Activated naive CD8-positive, alpha-beta T cell treated with anti-CD3 and anti-CD28 coated beads, Interleukin-2, amount 50 U/mL, for 16 hours (primary cell): ENCODE measurements around the gene COL25A1.
"Not testable (repeated sequence)": the region's sequence is repeated elsewhere in the genome, so short reads cannot be mapped to it uniquely, and the experiment has no call there.

Experiments used
- DNase-seq: peaks from one replicate; pipeline ENCODE4 v3.0.0-alpha.2; 2020; ENCODE audit warnings: low read depth, low spot score

Gene COL25A1

GRCh38 chr4:109169170-109169569 lies 133.3 kb downstream of the COL25A1 start:
- no peak for DNase-seq

GRCh38 chr4:109166586-109166985 lies 135.9 kb downstream of the COL25A1 start:
- DNase-seq = no peak

DNA sequence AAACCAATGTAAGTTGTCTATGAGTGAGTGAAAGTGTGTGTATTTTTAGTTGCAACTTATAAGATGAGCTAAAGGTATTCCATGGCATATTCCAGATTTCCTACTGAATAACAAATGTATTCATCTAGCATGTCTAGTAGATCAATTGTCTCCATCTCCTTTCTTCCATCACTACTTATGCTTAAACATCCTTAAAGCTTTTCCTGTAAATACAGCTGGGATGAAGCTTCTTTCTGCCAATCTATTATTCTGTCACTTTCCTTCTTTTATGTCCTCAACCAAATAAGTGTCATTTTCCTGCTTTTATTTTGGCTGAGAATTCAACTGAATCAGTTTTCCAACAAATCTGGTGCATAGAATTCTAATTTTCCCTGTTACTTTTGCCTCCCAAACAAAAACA lies 136.3 kb downstream of the COL25A1 start:
- no peak for DNase-seq

DNA sequence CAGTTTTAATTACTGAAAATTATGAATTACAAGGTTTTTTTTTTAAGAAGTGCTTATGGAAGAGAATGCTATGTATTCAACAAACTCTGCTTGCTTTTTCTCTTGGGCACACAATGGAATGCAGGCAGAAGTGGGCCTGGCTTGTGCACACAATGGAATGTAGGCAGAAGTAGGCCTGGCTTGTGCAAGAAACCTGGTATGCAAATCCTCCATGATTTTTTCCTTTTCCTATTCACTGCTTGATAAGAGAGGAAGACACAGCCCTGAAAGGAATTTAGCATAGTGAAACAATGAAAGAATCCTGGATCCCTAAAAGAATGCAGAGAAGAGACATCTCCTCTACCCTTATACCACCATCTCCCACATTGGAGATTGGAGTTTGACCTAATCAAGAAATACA lies 138.4 kb downstream of the COL25A1 start:
- DNase-seq = no peak

DNA sequence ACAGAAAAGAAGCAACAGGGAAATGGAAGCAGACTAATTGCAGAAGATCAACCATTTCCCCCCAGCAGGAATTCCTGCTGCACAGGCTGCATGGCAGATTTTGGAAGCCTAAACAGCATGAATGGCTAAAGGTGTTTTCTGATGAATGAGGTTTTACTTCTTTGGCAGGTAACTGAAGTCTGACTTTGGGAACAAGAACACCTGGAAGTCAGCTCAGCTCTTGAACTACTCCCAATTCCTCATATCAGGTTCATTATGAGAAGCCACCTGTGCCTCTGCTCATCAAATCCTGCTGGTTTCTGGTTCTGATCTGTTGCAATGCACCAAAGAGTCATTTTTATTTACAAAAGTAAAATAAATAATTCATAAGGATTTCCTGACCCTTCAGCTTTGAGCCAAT lies 139.0 kb downstream of the COL25A1 start:
- no peak for DNase-seq

GRCh38 chr4:109162759-109163158 lies 139.7 kb downstream of the COL25A1 start:
- DNase-seq = no peak

GRCh38 chr4:109160494-109160893 lies 142.0 kb downstream of the COL25A1 start:
- DNase-seq = no peak

- DNase-seq = no peak
These were observed 144.8 kb downstream of the COL25A1 start for GRCh38 chr4:109157696-109158095.

GRCh38 chr4:109157205-109157604 lies 145.3 kb downstream of the COL25A1 start:
- DNase-seq = no peak

- no peak for DNase-seq
These were observed 146.1 kb downstream of the COL25A1 start for GRCh38 chr4:109156356-109156755.

GRCh38 chr4:109155682-109156283 lies 146.7 kb downstream of the COL25A1 start:
- DNase-seq = no peak

DNA sequence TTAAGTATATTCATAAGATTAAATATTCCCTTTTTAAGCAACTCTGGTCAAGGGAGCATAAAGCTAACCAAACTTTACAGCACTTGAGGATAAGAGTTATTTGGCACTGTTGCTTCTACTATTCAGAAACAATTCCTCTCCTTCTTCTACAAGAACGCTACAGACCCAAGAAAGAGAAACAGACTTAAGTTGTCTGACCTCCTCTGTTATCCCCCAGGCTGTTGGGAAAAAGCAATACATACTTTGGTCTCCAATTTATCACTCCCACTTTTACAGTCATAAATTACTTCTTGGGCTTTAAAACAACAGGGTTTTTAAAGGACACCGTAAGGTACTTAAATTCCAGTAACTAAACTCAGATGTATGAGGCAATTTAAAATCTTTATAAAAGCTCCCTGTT lies 147.4 kb downstream of the COL25A1 start:
- no peak for DNase-seq

DNA sequence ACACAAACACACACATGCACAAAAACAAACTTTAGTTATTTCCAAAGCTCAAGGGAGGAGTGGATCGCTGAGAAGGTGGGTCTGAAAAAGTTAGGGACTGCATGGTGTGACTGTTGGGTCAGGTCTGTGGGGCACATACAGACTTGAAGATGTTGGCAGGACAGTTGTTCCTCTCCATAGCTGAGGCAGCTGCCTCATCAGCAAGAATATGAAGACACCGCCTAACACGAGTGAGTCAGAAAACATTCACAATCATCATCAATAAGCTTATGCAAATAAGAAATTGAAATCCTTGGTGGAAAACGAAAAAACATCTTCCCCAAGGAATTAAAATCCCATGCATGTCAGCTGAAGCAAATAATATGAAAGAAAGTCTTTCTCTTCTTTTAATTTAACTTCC lies 148.0 kb downstream of the COL25A1 start:
- no peak for DNase-seq

GRCh38 chr4:109149836-109150235 lies 152.6 kb downstream of the COL25A1 start:
- DNase-seq = no peak

- DNase-seq = no peak
These were observed 153.8 kb downstream of the COL25A1 start for GRCh38 chr4:109148577-109149075.

GRCh38 chr4:109147135-109147534 lies 155.3 kb downstream of the COL25A1 start:
- DNase-seq = no peak

DNA sequence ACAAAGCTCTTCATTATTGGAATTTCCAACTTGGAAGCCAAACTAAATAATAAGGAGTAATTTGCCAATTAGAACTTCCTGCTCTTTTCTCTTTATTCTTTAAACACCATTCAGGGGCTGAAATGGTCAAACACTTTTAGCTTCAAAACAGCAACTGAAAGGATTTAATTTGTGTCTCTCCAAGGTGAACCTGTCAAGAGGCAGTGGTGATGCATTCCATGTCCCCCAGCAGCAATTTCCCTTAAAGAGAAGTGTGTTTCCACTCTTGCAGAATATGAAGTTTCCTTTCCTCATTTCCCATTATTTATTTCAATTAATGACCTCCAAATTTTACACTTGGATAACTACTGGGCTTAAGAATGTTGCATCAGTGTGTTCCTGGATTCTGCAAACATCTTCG lies 156.0 kb downstream of the COL25A1 start:
- DNase-seq = no peak

- not testable (repeated sequence) for DNase-seq
These were observed 164.3 kb downstream of the COL25A1 start for GRCh38 chr4:109138125-109138524.

GRCh38 chr4:109134921-109135320 lies 167.5 kb downstream of the COL25A1 start:
- DNase-seq = no peak

- DNase-seq = no peak
These were observed 168.2 kb downstream of the COL25A1 start for GRCh38 chr4:109134268-109134667.

DNA sequence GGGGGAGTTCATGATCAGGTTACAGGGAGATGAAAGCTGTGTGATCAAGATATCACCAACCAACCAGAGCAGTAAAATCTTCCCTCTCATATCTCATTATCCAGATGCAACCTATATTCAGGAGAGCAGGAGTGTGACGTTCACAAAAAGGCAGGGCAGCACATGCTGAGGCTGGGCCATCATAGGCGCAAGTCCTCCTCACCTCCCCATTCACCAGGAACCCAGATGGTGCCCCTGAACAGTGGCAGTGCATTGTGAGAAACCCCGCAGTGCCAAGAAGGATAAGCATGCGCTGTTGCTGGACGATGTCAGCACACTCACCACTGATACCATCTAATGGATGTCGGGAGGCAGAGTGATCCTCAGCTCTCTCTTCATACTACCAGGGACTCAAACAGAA lies 170.9 kb downstream of the COL25A1 start:
- no peak for DNase-seq

DNA sequence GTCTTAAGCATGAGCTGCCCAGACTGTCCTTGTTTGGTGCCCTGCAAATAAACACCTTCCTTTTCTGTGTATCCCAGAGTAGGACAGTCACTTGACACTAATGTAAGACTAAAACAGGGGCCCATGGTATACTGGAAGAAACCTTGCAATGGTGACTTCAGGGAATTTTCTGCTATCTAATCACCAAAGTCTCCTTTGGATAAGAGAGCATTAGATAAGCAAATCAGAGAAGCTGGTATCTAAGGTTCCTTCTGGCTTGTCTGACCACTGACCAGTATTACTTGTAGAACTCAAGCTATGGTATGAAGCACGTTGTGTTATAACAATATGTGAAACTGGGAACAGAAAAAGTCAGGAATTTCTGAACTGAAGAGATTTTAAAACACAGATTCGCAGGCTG lies 173.9 kb downstream of the COL25A1 start:
- DNase-seq = no peak

GRCh38 chr4:109127866-109128265 lies 174.6 kb downstream of the COL25A1 start:
- DNase-seq = no peak

GRCh38 chr4:109126856-109127255 lies 175.6 kb downstream of the COL25A1 start:
- no peak for DNase-seq
